ENCODE results near the gene GRIK1. TPM values are rescaled to one million over a fixed set of nuclear protein-coding genes. Genes with fewer than 3 reads are reported as not detected.

Gene GRIK1
- total and polyA plus RNA-seq, 2 donors (not counting 1 experiment from before 2014, with no cell fraction given) = not detected

- intact Hi-C loops (cut with micrococcal nuclease) = no loop called here
Measured at GRCh38 chr21:29800056-29800455, 139.7 kb downstream of the GRIK1 start.

GRCh38 chr21:29798840-29799239 lies 141.0 kb downstream of the GRIK1 start:
- no peaks in the 10 kb centered on the region for H3K27me3 ChIP-seq (replicated peaks in 1 of 4; ENCODE audit: control extremely low read depth in 1 of 4, control insufficient read depth in 3 of 4, insufficient read depth in 4 of 4, low read length in 3 of 4)
- H4K20me1 ChIP-seq (ENCODE audit: control insufficient read depth, insufficient read depth, low read length, poor library complexity, severe bottlenecking) = no peaks in the 10 kb centered on the region
- Mint-ChIP-seq H3K4me1 (no peaks in the 10 kb centered on the region), H3K4me3 (no peak overlapping the region), H3K9me3 (ENCODE audit: insufficient read depth) (no peaks in the 10 kb centered on the region), H3K27ac (no peak overlapping the region), H3K27me3 (peaks cover 5% of the 10 kb centered on the region)
- intact Hi-C loops (cut with micrococcal nuclease) = no loop called here
- no peak overlapping the region for H3K9ac ChIP-seq (ENCODE audit: low read length)
- no peak overlapping the region for H3K4me3 ChIP-seq (ENCODE audit: control extremely low read depth in 1 of 5, extremely low read depth in 1 of 5, insufficient read depth in 1 of 5, low read depth in 2 of 5, low read length in 4 of 5)
- no peak overlapping the region for H2AFZ ChIP-seq (ENCODE audit: insufficient read depth, low read depth, low read length, poor library complexity, severe bottlenecking)
- no peaks in the 10 kb centered on the region for H3K36me3 ChIP-seq (replicated peaks in 1 of 2; ENCODE audit: control extremely low read depth in 1 of 2, control insufficient read depth in 1 of 2, extremely low read depth in 1 of 2, insufficient read depth in 2 of 2, low read length in 1 of 2)
- ChIA-PET POLR2A (no interaction called here), CTCF (no interaction called here)
- H3K4me2 ChIP-seq (replicated peaks; ENCODE audit: low read depth, low read length, poor library complexity, severe bottlenecking) = no peak overlapping the region
- H3K79me2 ChIP-seq (ENCODE audit: control insufficient read depth, insufficient read depth, low read length) = no peaks in the 10 kb centered on the region
- no peaks in the 10 kb centered on the region for H3K9me3 ChIP-seq (ENCODE audit: control extremely low read depth in 1 of 3, control insufficient read depth in 2 of 3, insufficient read depth in 1 of 3, low read length in 2 of 3)
- no peak for ATAC-seq (ENCODE audit: low read depth)
- H3K4me1 ChIP-seq (ENCODE audit: control insufficient read depth in 2 of 2, insufficient read depth in 2 of 2, low read length in 2 of 2) = no peaks in the 10 kb centered on the region
- DNase-seq = no peak
- H3K27ac ChIP-seq (ENCODE audit: low read length in 2 of 2) = no peak overlapping the region
- TF ChIP-seq, protein P1, sequence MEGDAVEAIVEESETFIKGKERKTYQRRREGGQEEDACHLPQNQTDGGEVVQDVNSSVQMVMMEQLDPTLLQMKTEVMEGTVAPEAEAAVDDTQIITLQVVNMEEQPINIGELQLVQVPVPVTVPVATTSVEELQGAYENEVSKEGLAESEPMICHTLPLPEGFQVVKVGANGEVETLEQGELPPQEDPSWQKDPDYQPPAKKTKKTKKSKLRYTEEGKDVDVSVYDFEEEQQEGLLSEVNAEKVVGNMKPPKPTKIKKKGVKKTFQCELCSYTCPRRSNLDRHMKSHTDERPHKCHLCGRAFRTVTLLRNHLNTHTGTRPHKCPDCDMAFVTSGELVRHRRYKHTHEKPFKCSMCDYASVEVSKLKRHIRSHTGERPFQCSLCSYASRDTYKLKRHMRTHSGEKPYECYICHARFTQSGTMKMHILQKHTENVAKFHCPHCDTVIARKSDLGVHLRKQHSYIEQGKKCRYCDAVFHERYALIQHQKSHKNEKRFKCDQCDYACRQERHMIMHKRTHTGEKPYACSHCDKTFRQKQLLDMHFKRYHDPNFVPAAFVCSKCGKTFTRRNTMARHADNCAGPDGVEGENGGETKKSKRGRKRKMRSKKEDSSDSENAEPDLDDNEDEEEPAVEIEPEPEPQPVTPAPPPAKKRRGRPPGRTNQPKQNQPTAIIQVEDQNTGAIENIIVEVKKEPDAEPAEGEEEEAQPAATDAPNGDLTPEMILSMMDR (IDR thresholded peaks at IDR 0.05) = no peak
- no peak for TF ChIP-seq EZH2 (IDR thresholded peaks at IDR 0.05; ENCODE audit: borderline replicate concordance, insufficient read depth, low read depth, low read length, poor library complexity, severe bottlenecking)
- no CpG with 5 or more reads among the region's 3 CpGs for whole genome bisulfite sequencing (ENCODE audit: insufficient coverage)

More at GRCh38 chr21:29800056-29800455, 139.7 kb downstream of the GRIK1 start:
- Histone ChIP-seq H3K9ac (ENCODE audit: low read length) (no peak overlapping the region), H4K20me1 (ENCODE audit: control insufficient read depth, insufficient read depth, low read length, poor library complexity, severe bottlenecking) (no peaks in the 10 kb centered on the region), H3K4me1 (ENCODE audit: control insufficient read depth in 2 of 2, insufficient read depth in 2 of 2, low read length in 2 of 2) (no peaks in the 10 kb centered on the region), H3K4me2 (replicated peaks; ENCODE audit: low read depth, low read length, poor library complexity, severe bottlenecking) (no peak overlapping the region), H3K79me2 (ENCODE audit: control insufficient read depth, insufficient read depth, low read length) (no peaks in the 10 kb centered on the region), H2AFZ (ENCODE audit: insufficient read depth, low read depth, low read length, poor library complexity, severe bottlenecking) (no peak overlapping the region), H3K36me3 (replicated peaks in 1 of 2; ENCODE audit: control extremely low read depth in 1 of 2, control insufficient read depth in 1 of 2, extremely low read depth in 1 of 2, insufficient read depth in 2 of 2, low read length in 1 of 2) (no peaks in the 10 kb centered on the region), H3K4me3 (ENCODE audit: control extremely low read depth in 1 of 5, extremely low read depth in 1 of 5, insufficient read depth in 1 of 5, low read depth in 2 of 5, low read length in 4 of 5) (no peak overlapping the region), H3K27me3 (replicated peaks in 1 of 4; ENCODE audit: control extremely low read depth in 1 of 4, control insufficient read depth in 3 of 4, insufficient read depth in 4 of 4, low read length in 3 of 4) (peaks cover 0 to 4% (median 0%) of the 10 kb centered on the region in 4 experiments), H3K9me3 (ENCODE audit: control extremely low read depth in 1 of 3, control insufficient read depth in 2 of 3, insufficient read depth in 1 of 3, low read length in 2 of 3) (no peaks in the 10 kb centered on the region), H3K27ac (ENCODE audit: low read length in 2 of 2) (no peak overlapping the region)
- ATAC-seq (ENCODE audit: low read depth) (no peak), DNase-seq (no peak)
- Mint-ChIP-seq H3K4me3 (no peak overlapping the region), H3K27ac (no peak overlapping the region), H3K27me3 (peaks cover 5% of the 10 kb centered on the region), H3K4me1 (no peaks in the 10 kb centered on the region), H3K9me3 (ENCODE audit: insufficient read depth) (no peaks in the 10 kb centered on the region)
- 20% methylated on average over 1 of the region's 3 CpGs for WGBS (ENCODE audit: insufficient coverage)
- TF ChIP-seq, protein P1 (IDR thresholded peaks at IDR 0.05) = no peak
- TF ChIP-seq EZH2 (IDR thresholded peaks at IDR 0.05; ENCODE audit: borderline replicate concordance, insufficient read depth, low read depth, low read length, poor library complexity, severe bottlenecking) = no peak
- POLR2A ChIA-PET = no interaction called here
- CTCF ChIA-PET = no interaction called here
